ENCODE measurements around the gene HHATL.

The HHATL gene

GRCh38 chr3:42649006-42649405 is 53.6 kb downstream of the HHATL start:
- no peak for DNase-seq

GRCh38 chr3:42647821-42648459 is 54.7 kb downstream of the HHATL start:
- DNase-seq = no peak
